Activated CD4-positive, alpha-beta T cell treated with anti-CD3 and anti-CD28 coated beads, Interleukin-10, Interleukin-2, amounts not matched to agents 100 ng/mL and 50 ng/mL, durations not matched to agents 16 hours and 8 hours (primary cell): ENCODE data around the gene AIDA.
A peak's percentile ranks its signal among the peaks of the same experiment; 100 is the strongest.
"Not testable (repeated sequence)": the region's sequence is repeated elsewhere in the genome, so short reads cannot be mapped to it uniquely, and the experiment has no call there.

Experiments used
- DNase-seq: peaks from one replicate; pipeline ENCODE4 v3.0.0-alpha.2; 2020

Gene AIDA

DNA sequence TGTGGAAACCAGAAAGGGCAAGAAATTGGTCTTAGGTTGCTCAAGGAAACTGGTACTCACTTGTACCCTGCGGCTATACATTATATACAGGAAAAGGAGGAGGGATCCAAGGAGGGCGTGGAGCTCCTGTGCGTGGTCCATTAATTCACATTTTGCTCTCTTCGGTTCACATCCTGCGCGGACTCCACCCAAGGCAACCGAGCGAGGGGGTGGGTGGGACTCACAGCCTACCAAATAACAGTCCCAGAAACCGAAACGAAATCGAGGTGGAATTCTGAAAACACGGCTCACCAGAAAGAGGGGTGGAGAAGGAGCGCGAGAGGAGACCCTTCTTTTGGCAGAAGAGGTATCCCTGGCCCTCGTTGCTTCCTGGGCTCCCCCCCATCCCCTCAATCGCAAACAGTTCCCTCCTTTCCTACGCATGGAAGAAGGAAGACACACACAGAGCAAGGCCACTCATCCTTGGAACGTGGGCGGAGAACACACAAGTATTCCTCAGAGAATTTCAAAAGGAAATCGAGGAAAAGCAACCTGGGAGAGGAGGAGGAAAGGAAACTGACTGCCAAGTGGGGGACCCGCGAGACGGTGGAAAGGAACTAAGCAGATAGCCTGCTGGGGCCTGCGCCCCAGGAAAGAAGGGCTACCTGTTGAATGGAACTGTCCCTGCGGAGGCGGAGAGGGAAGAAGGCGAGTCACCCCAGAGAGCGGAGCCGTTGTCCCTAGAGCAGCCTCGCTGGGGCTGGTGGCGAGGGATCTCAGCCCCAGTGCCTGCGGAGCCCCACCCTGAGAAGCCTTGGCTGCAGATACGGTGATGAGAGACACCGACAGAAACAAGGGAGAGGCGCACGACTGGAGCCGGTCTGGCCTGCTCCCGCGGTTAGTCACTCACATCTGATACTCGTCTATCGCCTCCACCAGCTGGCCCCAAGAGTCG, 705 bp downstream of the AIDA start:
- peak; percentile 75 for DNase-seq

- no peak for DNase-seq
These were observed 2.6 kb downstream of the AIDA start for GRCh38 chr1:222709700-222710153.

DNA sequence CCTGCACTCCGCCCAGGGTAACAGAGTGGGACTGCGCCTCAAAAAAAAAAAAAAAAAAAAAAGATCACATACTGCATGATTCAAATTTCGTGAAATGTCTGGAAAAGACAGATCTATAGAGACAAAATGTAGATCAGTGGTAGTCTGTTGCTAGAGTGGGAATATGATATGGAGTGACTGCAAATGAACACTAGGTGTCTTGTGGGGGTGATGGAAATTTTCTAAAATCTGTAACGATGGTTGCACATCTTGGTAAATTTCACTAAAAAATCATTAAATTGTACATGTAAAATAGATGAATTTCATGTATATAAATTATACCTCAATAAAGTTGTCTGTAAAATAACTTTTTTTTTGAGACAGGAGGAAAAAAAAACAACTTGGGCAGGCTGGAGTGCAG, 5.5 kb downstream of the AIDA start:
- no peak for DNase-seq

DNA sequence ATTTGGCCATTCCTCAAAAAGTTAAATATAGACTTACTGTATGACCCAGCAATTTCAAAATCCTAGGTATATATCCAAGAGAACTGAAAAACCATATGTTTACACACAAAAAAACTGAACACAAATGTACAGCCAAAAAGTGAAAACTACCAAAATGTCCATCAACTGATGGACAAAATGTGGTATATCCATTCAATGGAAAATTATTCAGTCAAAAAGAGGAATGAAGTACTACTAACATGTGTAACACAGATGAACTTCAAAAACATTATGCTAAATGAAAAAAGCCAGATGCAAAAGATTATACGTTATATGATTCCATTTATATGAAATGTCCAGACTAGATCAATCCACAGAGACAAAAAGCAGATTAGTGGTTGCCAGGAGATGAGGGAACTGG, 8.0 kb downstream of the AIDA start:
- DNase-seq, result no peak

DNA sequence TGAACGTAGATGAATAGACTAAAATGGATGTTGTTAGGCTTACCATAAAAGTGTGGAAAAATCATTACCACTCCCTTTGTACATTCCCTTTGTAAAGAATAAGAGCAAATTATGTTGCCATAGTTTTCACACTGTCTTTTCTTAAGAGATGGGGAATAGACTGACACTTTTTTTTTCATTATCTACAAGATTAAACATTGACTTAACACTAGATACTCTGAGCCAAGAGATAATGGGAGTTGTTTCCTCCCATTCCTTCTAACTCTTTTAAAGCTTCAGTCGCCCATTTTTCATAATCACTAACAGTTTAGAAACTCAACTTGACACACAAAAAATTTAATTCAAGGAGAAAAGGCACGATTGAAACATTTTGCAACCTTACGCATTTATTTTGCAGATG, 10.1 kb downstream of the AIDA start:
- DNase-seq, result no peak

GRCh38 chr1:222697826-222698225, 14.5 kb downstream of the AIDA start:
- no peak for DNase-seq

DNA sequence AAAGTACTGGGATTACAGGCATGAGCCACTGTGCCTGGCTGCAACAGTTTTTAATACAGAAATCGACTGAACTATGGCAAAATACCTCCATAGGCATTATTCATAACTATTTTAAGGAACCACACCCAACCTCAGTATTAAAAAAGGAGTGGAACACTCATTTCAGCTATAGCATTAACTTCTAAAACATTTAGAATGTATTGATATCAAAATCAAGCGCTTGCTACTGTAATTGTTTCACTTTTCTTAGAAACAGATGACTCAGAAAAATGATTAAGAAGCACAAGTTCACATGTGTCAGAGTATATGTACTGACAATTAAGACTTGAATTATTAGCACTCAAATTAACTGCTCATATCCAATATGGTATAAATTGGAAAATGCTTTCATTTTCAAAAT, 15.1 kb downstream of the AIDA start:
- no peak for DNase-seq

DNA sequence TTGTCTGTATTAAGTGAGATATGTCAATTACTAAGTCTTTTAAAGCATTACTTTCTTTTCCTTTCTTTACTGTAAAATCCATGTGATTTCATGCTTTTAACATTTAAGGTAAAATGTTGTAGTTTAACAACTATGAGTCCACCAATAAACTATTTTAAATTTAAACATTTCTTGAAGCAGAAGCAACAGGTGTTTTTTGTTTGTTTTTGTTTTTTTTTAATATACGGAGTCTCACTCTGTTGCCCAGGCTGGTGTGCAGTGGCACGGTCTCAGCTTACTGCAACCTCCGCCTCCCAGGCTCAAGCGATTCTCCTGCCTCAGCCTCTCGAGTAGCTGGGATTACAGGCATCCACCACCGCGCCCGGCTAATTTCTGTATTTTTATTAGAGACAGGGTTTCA, 15.6 kb downstream of the AIDA start:
- no peak for DNase-seq

GRCh38 chr1:222694927-222695326, 17.4 kb downstream of the AIDA start:
- no peak for DNase-seq

DNA sequence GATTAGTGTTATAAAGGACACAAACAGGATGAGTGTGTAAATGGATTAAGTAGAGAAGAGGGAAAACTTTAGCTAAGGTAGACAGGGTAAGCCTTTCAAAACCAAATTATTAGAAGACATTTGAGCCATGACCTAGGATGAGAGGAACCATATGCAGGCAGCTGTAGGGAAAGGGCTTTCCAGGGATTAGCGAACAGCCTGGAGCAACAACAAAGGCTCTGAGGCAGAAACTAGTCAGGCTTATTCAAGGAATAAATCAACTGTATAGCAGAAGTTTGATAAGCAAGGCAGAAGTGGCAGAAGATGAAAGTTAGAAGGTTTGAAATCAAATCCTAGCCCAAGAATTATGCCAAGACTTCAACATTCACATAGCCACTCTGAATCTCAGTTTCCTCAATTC, 21.3 kb downstream of the AIDA start:
- no peak for DNase-seq

GRCh38 chr1:222680080-222680479, 32.2 kb downstream of the AIDA start:
- DNase-seq, result no peak

DNA sequence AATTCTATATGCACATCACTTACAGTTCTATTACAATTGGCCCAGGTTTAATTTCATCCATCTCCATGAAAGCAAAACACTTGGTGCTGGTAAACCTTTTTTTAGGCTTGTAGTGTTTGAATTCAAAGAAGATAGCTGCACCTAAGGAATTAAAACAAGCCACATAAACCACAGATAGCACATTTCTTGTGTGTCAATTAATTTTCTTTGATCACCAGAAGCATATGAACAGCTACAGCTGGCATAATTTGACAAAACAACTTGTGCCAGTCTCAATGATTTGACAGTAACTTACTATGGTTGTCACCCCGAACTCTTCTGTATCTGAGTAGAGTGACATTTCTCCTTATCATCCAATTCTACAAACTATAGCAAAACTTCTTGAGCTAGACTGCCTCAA, 42.2 kb downstream of the AIDA start:
- no peak for DNase-seq

- not testable (repeated sequence) for DNase-seq
These were observed 43.2 kb downstream of the AIDA start for GRCh38 chr1:222669107-222669506.

DNA sequence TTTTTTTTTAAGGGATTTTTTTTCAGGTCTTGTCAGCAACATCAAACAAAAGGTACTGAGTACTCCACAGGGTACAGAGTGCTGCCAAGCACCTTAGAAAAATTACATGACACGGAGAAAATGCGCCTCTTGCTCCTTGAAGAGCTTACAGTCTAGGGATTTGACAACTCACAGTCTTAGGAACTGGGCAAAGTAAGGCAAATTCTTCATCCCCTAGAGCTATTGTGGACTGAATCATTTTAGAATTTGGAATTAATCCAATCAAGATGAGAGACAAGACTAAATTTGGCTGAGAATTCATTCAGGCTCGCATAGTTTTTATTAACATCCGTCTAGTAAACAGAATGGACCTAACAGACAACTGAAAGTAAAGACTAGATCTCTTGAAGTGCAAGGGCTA, 44.1 kb downstream of the AIDA start:
- DNase-seq, result not testable (repeated sequence)

DNA sequence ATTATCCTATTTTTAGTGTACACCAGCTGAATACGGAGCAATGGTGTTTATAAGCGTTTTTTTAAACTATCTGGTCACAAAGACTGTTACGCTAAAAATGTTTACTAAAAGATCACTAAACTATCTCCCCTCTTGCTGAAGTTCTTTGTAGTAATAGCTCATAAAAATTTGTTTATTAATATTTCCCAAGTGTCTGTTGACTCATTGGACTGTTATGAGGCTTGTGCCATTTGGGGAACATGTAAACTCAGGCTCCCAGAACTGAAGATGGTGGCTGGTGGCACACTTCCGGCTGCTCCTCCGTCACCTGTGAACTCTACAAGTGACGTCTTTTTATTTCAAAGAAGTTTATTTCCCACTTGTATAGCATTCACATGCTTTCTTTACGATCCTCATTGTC, 46.3 kb downstream of the AIDA start:
- no peak for DNase-seq

DNA sequence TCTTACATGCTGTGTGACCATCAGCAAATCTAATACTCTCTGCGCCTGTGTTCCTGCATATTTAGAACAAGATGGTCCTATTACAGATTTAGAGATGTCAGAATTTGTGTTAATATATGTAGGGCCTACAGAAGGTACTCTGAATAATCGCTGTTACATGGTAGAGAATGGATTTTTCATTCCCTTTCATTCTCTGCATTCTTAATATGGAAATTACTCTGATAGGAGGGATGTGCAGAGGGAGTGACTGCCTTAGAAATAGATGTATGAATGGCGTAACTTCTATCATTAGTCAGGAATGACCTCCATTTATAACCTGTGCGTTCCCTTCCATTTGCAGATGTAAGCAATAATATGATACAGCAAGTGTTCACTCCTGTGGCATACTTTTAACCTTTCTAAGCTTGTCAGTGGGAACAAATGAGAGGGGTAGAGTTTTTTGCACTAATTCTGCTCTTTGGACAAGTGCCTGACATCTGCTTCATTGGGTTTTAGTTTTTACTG, 48.8 kb downstream of the AIDA start:
- no peak for DNase-seq

GRCh38 chr1:222657899-222658298, 54.4 kb downstream of the AIDA start:
- no peak for DNase-seq

DNA sequence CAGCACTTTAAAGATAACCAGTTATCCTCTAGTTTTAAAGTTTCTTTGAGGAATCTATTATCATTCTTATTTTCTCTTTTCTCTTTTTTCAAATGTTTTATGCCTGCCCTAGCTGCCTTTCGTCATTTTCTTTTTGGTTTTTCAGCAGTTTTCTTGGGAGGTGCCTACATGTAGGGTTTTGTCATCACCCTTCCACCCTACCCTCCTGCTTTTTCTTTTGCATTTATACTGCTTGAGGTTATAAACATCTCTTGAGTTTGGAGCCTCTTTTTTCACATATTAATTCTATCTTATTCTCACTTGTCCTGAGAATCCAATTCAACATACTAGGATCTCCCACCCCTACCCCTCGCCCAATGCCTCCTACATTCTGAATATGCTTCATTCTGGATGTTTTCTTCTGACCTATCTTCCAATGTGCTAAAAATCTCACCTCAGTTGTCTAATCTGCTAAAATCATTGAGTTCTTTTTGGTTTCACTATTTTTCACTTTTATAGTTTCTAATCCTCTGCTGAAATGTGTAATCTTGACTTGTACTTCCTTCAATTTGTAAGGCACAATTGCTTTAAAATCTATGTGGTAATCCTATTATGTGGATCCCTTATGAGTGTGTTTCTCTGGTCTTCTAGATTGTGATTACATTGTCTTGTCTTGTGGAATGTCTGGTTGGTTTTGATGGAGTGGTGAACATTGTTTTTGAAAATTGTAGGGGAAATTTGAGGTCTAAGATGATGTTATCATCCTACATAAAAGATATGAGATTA, 55.7 kb downstream of the AIDA start:
- DNase-seq, result no peak

DNA sequence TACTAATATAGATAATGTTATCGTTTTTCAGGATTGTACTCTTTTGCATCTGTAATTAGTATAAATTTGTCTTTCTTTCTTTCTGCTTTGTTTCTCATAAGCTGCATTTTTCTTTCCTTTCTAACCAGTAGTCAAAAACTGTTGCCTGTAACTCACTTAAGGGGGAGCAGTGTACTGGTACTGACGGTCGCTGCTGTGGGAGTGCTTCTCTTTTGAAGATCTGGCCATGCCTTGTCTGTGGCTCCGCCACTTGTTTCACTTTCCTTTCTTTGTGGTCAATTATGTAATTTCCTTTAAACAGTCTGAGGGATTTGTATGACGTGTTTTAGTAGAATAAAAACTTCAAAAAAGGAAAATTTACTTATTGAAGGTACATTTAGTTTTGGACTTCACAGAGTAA, 57.4 kb downstream of the AIDA start:
- DNase-seq, result peak; percentile 88

GRCh38 chr1:222653178-222653827, 59.0 kb downstream of the AIDA start:
- DNase-seq, result peak; percentile 88

- no peak for DNase-seq
These were observed 59.6 kb downstream of the AIDA start for GRCh38 chr1:222652676-222653075.

- DNase-seq, result no peak
These were observed 67.7 kb downstream of the AIDA start for GRCh38 chr1:222644636-222644980.

- peak; percentile 98 for DNase-seq
These were observed 68.2 kb downstream of the AIDA start for GRCh38 chr1:222643938-222644635.
